VCaP (cell line): ENCODE measurements around the gene ODAD4.
"Not testable (repeated sequence)": the region's sequence is repeated elsewhere in the genome, so short reads cannot be mapped to it uniquely, and the experiment has no call there.

Experiments
- H3K27ac ChIP-seq: fragments of 450-650 bp; 2 replicates; pipeline ENCODE4 v1.5.1; 2017
- CTCF ChIP-seq: fragments of 450-650 bp; conservative IDR thresholded peaks from 2 replicates; pipeline ENCODE4 v1.5.1; 2017; ENCODE audit warnings: mild to moderate bottlenecking, moderate library complexity

Gene ODAD4

GRCh38 chr17:42001729-42002128 is 71.3 kb downstream of the ODAD4 start:
- TF ChIP-seq CTCF: no peak
- H3K27ac ChIP-seq: no peak overlapping the region

GRCh38 chr17:42002175-42002791 is 71.9 kb downstream of the ODAD4 start:
- no peak overlapping the region for H3K27ac ChIP-seq
- TF ChIP-seq CTCF: no peak

GRCh38 chr17:42002792-42003301 is 72.4 kb downstream of the ODAD4 start:
- no peak overlapping the region for H3K27ac ChIP-seq
- TF ChIP-seq CTCF: no peak

GRCh38 chr17:42005166-42005565 is 74.7 kb downstream of the ODAD4 start:
- no peak for TF ChIP-seq CTCF
- no peak overlapping the region for H3K27ac ChIP-seq

GRCh38 chr17:42009170-42009569 is 78.8 kb downstream of the ODAD4 start:
- H3K27ac ChIP-seq: no peak overlapping the region

GRCh38 chr17:42010266-42010680 is 79.9 kb downstream of the ODAD4 start:
- H3K27ac ChIP-seq: not testable (repeated sequence)

More at GRCh38 chr17:42009170-42009569, 78.8 kb downstream of the ODAD4 start:
- no peak for TF ChIP-seq CTCF

GRCh38 chr17:42010898-42011516 is 80.6 kb downstream of the ODAD4 start:
- H3K27ac ChIP-seq: no peak overlapping the region
- no peak for TF ChIP-seq CTCF

- not testable (repeated sequence) for H3K27ac ChIP-seq
Observed at GRCh38 chr17:42012363-42012762, 81.9 kb downstream of the ODAD4 start.

GRCh38 chr17:42013740-42014139 is 83.3 kb downstream of the ODAD4 start:
- H3K27ac ChIP-seq: not testable (repeated sequence)
